Right lung (tissue), 5 donors: Measurements from ENCODE around the gene CPED1. TPM values are rescaled to one million over a fixed set of nuclear protein-coding genes. Genes with fewer than 3 reads are reported as not detected.
"Not testable (repeated sequence)": the region's sequence is repeated elsewhere in the genome, so short reads cannot be mapped to it uniquely, and the experiment has no call there.

Source experiments
- DNase-seq, 2 donors: peaks; one replicate each; pipeline ENCODE4 v3.0.0-alpha.2; 2013
- polyA plus RNA-seq, 5 donors: library from polyadenylated mRNA; unstranded; fragments of 120-200 nt; gene quantifications; one replicate each; pipeline versions ENCODE4 v1.2.1 to v1.2.3, GENCODE V29; 2013; ENCODE audit warnings: inconsistent platforms in 1 of 5, low replicate concordance in 1 of 5; ENCODE audit not compliant: insufficient read length in 5 of 5, insufficient read depth in 1 of 5

The CPED1 gene
- polyA plus RNA-seq, 5 donors = 11.1 to 34.2 (median 25.8) TPM

DNA sequence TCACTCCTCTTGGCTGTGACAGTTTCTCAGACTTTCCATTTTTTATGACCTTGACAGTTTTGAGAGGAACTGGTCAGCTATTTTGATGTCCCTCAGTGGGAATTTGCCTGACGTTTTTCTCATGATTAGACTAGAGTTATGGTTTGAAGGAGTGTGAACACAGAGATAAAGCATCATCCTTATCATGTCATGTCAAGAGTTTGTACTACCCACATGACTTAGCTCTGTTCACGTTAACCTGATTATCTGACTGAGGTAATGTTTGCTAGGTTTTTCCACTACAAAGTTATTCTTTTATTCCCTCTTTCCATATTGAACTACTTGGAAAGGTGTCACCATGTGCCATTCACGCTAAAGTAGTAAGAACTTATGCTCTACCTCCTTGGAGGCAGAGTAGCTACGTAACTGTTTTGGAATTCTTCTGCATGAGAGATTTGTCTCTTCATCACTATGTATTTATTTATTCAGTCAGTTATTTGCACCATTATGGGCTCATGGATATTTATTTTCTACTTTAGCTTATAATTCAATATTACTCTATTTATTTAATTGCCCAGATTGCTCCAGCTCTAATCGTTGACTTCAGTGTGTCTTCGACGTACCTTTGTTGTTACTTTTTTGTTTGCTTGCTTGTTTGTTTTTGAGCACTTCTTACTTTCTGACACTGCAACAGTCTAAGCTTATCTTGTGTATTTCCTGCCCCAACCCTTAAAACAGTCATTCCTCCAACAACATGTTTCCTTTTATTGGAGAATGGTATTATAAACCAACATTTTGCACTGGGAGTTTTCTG, 50.4 kb downstream of the CPED1 start:
- DNase-seq = no peak

DNA sequence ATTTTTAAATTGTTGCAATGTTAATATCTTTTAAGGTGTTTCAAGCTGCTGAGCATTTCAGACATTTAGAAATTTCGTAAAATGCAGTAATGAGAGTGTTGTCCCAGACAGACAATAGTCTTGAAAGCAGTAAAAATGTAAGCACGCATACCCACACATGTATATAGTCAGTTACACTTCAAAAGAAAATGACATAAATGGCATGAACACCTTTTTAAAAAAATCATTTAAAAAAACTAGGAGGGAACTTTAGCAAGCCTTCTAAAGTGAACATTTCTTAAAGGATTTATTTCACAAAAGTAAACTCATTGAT, 51.0 kb downstream of the CPED1 start:
- no peak for DNase-seq

DNA sequence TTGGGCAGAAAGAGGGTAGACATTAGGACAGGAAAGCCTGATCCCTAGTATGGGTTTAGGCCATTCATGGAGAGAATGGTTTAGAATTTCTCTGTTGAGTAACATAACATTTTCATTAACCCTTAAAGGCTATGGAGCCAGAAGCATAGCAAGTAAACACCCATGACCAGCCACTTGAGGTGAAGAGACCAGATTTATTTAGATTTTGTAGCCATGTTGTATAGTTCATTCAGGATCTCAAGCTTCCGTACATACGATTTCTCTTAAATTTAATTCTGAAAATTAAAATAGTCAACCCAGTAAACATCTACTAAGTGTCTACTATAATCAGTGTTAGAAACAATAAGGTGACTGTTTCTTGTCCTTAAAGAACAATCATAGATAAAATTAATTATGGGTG, 51.5 kb downstream of the CPED1 start:
- no peak for DNase-seq

DNA sequence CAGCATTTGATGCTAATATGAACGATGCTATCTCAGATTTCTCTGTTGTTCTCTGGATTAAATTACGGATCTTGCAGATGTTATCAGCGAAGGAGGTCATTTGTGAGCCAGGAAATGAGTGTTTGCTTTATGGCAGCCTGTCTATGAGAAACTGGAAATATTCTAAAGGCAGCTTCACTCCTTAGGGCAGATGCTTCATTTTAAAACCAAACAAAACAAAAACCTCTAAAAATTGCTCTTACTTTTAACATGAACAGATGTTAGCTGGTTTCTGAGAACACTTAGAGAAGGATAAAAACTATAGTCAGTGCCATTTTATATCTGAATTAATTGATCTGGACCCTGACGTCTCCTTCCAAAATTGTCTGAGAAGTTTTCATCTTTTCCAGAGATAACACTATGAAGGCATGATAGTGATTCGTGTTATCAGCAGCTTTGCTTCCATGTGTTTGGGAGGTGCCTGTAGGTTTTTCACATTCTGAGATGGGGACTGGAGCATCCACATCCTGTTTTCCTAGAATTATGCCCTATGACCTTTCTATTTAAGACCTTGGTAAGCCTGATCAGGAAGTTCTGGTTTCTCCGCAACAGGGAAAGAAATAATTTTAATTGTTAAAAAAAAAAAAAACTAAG, 53.1 kb downstream of the CPED1 start:
- DNase-seq = no peak

DNA sequence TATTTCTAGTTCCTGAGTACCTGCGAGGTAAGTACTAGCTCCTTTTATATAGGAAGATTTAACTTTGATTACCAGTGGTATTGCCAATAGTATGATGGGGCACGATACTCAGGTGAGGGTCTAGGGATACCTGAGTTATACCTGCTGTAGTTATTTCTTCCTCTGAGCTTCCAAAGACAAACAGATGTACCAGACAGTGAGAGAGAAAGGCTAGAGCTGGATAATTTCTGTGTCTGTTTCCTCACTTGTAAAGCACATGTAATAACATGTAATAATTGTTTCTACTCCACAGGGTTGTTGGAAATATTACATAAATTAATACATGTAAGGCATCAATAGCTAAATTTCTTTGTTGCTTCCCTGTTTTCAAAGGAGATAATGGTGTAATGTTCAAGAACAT, 53.7 kb downstream of the CPED1 start:
- DNase-seq = no peak

DNA sequence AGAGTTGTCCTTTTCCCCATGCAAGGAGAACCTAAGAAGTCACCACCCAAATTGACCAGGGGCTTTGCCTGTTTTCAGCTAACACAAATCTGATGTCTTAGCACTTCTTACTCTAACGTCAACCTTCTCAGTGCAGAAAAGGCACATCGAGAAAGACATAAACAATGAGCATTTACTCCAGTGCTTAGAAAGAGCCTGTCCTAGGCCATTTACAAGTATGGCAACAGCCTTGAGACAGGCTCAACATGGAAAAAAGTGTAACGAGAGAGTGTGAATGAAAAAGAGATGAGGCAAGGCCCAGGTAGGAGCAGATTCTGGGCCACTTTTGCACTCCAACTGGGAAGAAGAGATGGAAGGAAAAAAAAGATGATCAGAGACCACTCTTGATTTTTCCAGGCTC, 54.4 kb downstream of the CPED1 start:
- DNase-seq = no peak

DNA sequence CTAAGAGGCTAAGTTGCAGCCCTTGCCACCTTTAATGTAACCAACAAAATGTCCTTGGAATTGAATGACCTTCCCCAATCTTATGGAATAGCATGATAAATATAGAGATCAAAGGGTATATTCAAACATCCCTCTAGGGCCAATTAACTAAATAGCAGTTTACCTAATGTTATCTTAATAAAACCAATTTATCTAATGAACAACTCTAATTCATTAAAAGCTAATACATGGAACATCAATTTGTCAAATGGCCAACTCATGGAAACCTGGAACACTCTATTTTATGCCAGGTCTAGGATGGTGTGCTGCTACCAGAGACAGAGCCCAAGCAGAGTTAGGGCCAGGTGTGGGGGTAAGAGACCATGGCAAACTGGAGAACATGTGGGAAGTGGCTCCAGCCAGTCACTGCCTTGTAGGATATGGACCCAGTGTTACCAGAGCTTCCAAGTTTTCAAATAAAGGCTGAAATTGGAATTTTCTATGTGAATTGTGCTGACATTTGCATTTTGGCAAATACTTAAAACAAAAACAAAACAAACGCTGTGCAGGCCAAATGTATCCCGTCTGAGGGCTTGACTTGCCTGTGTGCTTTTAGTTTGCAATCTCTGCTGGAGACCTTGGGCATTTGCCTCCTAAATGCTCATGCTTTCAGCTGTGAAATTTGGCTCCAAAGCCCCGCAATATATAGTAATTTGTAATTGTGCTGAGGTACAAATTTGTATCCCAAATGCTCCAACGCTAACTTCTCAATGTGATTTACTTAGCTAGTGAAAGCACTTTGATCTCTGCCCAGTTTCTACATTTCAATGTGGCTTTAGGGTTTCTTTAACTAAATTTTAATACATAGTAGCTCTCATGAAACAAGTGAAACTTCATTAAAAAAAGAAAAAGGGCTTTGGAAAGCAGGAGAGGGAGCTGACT, 55.1 kb downstream of the CPED1 start:
- DNase-seq = no peak

DNA sequence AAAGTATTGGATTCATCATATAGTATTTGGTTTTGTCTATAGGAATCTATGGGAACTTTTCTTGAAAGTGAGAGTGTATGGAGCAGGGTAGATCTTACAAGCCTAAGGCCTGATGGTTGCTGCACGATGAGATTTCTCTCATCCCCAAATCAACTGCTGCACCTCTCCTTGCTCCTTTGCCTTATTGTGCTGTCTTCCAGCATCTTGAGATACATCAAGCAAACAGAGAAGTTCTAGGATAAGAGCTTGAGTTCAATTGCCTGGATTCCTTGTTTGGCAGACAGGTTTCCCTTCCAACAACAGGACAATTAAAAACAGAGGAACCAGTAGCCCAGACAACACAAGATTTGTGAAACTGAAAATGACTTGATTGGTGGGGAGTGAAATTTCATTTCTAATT, 56.6 kb downstream of the CPED1 start:
- DNase-seq = no peak

DNA sequence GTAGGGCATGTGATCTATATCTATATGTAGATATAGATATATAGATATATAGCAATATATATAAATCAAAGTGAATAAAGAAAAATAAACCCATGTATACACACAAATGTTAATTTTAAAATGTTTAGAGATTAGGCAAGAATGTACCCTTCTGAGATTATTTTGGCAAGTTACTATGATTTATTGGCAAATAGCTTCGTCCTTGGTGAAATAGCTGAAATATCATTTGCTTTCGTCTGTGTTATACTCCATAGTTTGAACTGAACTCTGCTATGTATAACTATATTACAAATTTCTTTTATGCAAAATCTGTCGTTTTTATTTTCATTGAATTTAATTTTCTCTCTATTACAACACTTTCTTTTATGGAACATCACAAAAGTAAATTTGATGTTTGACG, 57.5 kb downstream of the CPED1 start:
- DNase-seq = no peak

DNA sequence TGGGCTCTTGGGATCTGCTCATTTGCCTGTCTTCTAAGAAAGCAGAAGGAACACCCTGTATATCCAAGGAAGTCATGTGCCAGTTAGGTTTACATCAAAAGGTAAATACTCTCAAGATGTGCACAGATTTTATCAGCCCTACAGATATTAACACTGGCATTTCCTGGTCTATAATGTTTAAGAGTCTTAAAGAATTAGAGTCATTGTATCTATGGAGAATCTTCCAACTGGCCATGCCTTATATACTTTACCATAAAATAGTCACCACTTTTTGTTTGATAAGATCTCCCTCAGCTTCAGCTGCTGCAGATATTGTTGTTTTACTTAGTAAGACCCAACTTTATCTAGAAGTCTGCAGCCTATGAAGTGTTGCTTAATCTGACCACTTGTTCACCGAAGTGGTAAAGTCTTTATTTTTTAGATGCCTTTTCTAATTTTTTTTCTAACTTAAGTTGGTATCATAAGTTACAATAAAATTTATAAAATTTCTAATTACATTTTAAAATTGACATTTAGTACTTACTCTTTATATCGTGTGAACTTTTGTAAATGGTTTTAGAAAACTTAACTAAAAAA, 58.5 kb downstream of the CPED1 start:
- no peak for DNase-seq

DNA sequence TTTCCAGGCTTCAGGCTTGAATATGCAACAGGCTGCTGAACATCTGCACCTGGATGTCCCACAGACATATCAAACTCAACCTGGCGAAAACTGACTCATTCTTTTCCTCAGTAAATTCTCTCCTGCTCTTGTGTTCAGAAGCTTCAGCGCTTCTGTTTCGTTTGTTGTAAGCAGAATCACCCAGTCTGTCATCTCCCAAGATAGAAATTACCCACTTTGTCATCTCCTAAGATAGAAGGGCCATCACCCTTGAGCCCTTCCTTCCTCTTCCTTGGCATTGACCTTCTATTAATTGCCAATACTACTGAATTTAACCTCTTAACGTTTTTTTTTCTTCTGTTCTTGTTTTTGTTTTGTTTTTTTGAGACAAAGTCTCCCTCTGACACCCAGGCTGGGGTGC, 59.7 kb downstream of the CPED1 start:
- no peak for DNase-seq

DNA sequence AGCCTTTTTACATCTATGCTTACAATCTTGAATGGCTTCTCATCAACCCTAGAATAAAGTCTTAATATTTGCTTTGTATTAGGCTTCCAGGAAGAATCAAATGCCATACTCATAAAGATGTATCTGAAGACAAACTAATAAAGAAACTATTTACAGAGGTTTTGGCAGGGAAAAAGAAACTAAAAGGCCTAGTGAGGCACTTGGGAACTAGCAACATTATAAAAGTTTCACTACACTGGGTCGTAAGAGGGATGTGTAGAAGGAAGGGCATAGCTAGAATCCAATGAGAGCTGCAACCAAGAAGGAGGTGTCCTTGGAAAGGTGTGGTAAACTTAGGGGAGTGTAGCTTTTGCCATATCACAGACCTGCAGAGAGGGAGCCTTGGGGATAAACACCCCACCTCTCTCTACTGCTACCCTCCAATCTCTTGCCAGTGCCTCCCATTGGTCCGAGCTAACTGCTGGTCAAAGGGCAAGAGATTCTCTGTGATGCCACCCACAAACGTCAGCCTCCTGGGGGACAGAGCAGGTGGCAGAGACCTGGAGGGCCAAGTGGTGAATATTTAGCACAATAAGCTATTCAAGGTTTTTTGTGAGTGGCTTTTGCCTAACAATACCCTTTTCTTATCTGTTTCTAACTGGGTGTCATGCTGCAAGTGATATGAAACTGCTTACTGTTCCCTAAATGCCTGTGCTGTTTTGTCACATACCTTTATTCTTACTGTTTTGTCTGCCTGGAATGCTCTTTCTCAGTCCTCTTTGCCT, 60.7 kb downstream of the CPED1 start:
- no peak for DNase-seq

DNA sequence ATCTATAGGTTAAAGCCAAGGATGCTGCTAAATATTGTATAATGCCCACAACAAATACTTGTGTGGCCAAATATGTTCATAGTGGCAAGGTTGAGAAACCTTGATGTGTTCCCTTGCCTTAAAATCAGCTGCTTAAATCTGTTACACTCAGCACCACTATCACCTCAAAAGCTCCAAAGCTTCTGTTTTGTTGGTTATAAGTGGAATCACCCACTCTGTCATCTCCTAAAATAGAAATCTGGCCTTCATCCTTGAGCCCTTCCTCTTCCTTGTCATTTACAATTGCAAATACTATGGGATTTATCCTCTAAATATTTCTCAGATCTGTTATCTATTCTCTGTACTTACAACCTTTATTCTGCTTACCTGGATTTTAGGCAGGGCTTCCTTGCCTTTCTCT, 61.4 kb downstream of the CPED1 start:
- DNase-seq = no peak

DNA sequence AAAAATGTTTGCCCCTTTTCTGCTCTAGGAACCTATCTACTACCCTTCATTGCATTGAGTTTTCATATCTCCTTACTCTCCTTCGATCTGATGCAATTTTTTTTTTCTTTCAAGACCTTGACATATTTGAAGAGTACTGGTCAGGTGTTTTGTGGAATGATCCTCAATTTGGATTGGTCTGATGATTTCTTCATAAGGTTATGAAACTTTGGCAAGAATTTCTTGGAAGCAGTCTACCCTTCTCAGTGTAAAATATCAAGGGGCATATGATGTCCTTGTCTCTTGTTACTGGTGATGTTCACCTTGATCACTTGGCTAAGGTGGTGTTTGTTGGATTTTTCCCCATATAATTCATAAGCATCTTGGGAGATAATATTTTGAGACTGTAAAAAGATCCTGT, 64.7 kb downstream of the CPED1 start:
- DNase-seq = no peak

DNA sequence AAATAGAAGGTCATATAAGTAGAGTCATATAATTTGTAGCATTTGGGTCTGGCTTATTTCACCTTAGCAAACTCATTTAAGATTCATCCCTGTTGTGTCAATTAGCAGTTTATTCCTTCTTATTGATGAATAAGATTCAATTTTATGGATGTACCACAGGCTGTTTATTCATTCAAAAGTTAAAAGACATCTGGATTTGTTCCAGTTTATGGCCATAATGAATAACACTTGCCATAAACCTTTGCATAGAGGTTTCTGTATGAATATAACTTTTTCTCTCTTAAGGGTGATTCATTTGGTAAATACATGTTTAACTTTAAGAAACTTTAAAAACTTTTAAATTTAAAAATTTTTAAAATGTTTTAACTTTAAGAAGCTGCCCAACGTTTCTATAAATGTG, 66.4 kb downstream of the CPED1 start:
- DNase-seq = no peak

DNA sequence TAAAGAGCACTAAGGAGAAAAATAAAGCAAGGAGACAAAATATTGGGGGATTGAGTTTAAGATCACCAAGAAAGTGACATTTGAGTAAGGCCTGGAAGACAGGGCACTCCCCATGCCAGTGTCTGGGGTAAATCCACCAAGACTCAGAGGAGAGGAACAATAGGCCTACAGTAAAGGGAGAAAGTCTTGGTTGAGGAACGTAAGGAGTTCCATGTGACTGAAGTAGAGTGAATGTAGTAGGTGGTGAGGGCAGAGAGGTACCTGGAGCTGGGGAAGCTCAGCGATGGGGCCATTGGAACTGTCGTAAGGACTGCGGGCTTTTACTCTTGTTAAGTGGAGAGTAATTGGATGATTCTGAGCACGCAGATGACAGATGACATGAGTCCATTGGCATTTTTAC, 69.4 kb downstream of the CPED1 start:
- no peak for DNase-seq

DNA sequence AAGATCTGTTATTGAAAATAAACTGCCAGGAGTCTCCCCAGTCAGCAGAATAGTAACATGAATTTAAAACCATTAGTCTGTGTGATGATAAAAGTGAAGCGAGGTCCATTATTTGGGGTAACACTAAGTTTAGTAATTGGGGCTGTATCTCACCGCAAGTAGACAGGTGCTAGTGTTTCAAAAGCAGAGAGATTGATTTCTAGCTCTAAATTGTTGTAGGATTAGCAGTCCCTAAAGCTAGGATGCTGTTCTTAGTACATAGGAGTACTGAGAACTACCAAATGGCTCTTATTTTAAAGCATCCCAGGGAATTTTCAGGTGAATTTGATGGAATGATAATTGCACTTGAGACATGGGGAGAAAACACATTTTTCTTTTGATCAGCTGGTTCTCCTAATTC, 70.5 kb downstream of the CPED1 start:
- DNase-seq = no peak

DNA sequence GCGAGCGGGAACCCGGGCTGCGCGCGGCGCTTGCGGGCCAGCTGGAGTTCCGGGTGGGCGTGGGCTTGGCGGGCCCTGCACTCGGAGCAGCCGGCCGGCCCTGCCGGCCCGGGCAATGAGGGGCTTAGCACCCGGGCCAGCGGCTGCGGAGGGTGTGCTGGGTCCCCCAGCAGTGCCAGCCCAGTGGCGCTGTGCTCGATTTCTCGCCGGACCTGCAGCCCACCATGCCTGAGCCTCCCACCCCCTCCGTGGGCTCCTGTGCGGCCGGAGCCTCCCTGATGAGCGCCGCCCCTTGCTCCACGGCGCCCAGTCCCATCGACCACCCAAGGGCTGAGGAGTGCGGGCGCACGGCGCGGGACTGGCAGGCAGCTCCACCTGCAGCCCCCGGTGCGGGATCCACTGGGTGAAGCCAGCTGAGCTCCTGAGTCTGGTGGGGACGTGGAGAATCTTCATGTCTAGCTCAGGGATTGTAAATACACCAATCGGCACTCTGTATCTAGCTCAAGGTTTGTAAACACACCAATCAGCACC, 71.5 kb downstream of the CPED1 start:
- not testable (repeated sequence) for DNase-seq

DNA sequence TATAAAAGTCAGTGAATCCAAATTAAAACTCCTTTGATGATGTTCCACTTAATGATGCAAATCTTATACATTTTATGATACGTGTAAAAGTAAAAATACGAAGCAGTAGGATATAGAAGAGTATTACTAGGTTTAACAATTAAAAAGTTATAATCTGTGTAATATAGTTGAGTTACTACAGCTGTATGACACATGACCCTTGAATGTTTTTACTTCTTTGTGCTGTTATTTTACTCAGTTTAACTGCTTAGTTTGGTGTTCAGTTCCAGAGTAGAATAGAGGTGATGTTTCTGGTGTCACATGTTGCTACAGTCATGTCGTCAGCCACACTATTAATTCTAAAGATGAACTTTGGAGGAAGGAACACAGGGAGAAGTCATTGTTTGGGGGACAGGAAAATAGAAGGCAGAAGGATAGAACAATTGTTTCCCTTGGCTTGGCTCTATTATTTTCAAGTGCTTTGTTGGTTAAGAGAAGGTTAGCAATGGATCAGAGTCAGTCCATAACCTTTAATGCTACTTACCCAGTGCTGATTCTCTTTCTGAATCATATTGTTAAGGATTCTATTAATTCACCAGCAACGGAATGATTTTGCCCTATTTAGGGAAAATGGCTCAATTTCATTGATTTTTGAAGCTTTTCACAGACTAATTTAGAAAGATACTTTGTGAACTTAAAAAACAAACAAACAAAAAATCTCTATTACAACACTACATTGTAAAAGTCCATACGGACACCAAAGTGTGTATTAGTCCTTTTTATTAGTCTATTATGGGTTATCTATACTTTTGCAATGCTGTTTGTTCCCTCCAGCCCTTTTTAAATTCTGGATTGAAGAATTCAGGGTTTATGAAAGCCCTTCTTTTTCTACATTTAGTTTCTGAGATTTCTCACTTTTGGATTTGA, 73.4 kb downstream of the CPED1 start:
- DNase-seq = no peak

DNA sequence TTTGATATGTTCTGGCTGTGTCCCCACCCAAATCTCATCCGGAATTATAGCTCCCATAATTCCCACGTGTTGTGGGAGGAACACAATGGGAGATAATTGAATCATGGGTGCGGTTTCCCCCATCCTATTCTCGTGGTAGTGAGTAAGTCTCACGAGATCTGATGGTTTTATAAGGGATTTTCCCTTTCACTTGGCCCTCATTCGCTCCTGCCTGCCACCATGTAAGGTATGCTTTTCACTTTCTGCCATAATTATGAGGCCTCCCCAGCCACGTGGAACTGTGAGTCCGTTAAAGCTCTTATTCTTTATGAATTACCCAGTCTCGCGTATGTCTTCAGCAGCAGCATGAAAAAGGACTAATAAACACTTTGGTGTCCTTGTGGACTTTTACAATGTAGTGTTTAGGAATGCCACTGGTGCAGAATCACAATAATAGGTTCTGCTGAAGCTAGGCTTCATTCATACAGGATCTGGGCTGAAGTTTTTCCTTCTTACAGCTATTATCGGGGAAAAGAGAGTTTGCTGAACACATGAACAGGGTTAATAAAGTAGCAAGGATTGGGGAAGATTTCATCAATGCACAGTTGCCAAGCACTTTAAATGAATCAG, 74.3 kb downstream of the CPED1 start:
- DNase-seq = no peak
